ENCODE results near the gene ITPR3.

- TF ChIP-seq CTCF (conservative IDR thresholded peaks at IDR 0.05; ENCODE audit: low read length) (no peak), EZH2phosphoT487 (IDR thresholded peaks at IDR 0.05; ENCODE audit: borderline replicate concordance) (no peak)
These were observed 42.8 kb downstream of the ITPR3 start for GRCh38 chr6:33663727-33664449.
